Retinal pigment epithelial cell (primary cell): ENCODE measurements around the gene ARAP1.
A peak's percentile ranks its signal among the peaks of the same experiment; 100 is the strongest.

ENCODE experiments used
- DNase-seq: peaks from one replicate; pipeline ENCODE4 v3.0.0-alpha.2; 2010; ENCODE audit warnings: low read depth
- H3K4me3 ChIP-seq: 2 replicates; pipeline ENCODE4 v1.5.1; 2011; ENCODE audit warnings: mild to moderate bottlenecking, low read length, control low read depth, moderate library complexity
- CTCF ChIP-seq: conservative IDR thresholded peaks from 2 replicates; pipeline ENCODE4 v1.5.1; 2011; ENCODE audit warnings: low read depth, low read length, control low read depth, inconsistent platforms

ARAP1 gene

DNA sequence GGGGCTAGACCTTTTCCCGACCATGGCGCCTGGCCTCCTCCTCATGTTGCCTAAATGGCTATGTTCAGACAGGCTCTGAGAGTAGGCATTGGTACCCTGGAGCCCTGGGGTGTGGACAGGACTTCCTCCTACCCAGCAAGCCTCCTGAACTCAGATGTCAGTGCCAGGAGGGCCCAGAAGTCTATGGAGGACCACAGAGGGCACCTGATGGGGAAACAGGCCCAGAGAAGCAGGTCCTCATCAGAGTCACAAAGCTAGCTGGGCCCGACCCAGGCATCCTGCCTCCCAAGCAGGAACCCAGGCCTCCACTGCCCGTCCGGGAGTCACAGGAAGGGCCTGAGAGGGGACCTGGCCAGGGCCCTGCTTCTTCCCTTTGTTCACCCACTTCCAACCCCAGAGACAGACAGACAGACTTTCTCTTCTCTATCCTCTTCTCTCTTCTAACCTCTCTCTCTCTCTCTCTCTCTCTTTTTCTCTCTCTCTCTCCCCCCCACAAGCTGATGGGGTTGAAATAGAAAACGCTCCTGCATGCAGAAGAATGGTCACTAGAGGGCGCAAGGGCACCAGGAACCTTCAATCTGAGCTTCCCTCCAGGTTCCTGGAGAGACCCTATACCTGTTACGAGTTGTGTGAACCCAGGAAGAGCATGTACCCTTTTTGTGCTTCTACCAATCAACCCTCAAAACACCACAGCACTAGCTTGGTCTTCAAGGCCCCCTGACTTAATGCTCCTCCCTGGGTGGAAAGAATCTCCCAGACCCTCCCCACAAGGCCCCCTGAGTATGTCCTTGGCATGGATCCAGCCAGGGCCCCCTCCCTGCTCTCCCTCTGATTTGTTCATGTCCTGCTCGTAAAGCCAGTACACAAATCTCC lies 27.1 kb downstream of the ARAP1 start:
- peak; percentile 90 for TF ChIP-seq CTCF
- H3K4me3 ChIP-seq = no peak overlapping the region
- DNase-seq = no peak

GRCh38 chr11:72724021-72724551 lies 28.1 kb downstream of the ARAP1 start:
- no peak for DNase-seq
- TF ChIP-seq CTCF = no peak
- H3K4me3 ChIP-seq = no peak overlapping the region

GRCh38 chr11:72723508-72723907 lies 28.7 kb downstream of the ARAP1 start:
- H3K4me3 ChIP-seq = no peak overlapping the region
- DNase-seq = no peak
- no peak for TF ChIP-seq CTCF

GRCh38 chr11:72722050-72722748 lies 30.0 kb downstream of the ARAP1 start:
- peak overlapping the region; percentile 64 for H3K4me3 ChIP-seq
- TF ChIP-seq CTCF = no peak
- no peak for DNase-seq

GRCh38 chr11:72721689-72722049 lies 30.5 kb downstream of the ARAP1 start:
- peak overlapping the region; percentile 64 for H3K4me3 ChIP-seq
- DNase-seq = no peak
- no peak for TF ChIP-seq CTCF

GRCh38 chr11:72721276-72721675 lies 30.9 kb downstream of the ARAP1 start:
- TF ChIP-seq CTCF = no peak
- H3K4me3 ChIP-seq = peak overlapping the region; percentile 64
- no peak for DNase-seq

DNA sequence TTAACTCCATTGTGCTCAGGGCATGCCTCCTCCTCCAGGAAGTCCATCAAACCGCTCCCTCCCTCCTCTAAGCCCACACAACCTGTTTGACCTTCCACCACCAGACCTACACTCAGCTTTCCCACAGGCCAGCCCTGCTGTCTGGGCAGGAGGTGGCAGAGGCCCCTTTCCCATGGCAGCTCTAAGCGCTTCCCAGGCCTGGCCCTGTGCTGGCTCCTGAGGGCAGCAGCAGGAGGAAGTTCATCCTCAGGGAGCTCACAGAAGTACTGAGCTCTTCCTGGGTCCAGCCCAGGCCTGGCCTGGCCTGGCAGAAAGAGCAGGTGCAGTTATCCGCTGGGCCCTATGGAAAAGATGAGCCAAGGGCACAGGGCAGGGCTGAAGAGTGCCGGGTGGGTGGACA lies 31.4 kb downstream of the ARAP1 start:
- no peak for TF ChIP-seq CTCF
- no peak for DNase-seq

More for the DNA sequence above, 31.4 kb downstream of the ARAP1 start:
- H3K4me3 ChIP-seq = peak overlapping the region; percentile 64
